ENCODE results near the gene GABBR1. TPM values are rescaled to one million over a fixed set of nuclear protein-coding genes. Genes with fewer than 3 reads are reported as not detected.
"Not testable (repeated sequence)": the region's sequence is repeated elsewhere in the genome, so short reads cannot be mapped to it uniquely, and the experiment has no call there.

GABBR1 gene
- total RNA-seq (2014; rRNA removed; shearing (Covaris generic)), result 2.1 TPM in 2 replicates

DNA sequence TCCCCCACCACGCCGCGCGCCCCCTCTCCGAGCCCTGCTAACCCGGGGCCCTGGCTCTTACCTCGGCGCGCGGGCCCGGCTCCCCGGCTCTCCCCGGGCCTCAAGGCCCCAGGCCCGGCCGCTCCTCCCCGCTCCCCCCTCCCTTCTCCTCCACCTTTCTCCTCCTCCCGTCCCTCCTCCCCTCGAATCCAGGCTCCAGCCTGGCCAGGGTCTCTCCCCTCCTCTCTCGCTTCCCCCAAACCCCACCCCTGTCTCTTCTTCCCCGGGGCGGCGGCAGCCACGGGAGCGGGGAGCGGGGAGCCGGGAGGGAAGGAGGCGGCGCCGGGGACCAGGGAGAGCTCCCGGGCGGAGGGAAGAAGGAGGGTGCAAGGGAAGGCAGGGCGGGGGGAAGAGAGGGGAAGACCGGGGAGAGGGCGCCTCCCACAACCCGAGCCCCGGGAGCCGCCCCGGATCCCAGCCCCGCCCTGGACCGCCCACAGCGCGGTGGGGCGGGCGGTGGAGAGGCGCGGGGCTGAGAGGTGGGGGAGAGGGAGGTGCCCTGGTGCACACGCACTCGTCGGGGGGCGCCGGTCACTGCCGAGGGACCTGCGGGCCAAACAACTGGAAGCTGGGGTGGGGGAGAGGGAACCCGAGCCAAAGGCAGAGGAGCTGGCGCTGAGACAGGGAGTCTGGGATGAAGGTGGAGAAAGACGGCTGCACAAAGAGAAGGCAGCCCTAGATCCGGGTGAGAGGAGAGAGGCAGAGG lies at the start of gene GABBR1:
GABBR1 (minus strand) TSS at position 395 of the 745 bp plus-strand sequence. CDS start 798 bp downstream, outside the sequence.
- DNase-seq (ENCODE audit: low read depth), result peak; percentile 94

DNA sequence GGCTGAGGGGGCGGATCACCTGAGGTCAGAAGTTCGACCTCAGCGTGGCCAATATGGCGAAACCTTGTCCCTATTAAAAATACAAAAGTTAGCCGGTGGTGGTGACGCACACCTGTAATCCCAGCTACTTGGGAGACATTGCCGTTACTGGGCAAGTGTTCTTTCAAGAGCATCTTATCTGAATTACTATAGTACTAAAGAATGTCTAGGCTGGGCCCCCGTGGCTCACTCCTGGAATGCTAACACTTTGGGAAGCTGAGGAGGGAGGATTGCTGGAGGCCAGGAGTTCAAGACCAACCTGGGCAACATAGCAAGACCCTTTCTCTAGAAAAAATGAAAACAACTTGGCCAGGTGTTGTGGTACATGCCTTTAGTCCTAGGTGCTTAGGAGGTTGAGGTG lies 48.8 kb upstream of the GABBR1 start:
- no peak for DNase-seq (ENCODE audit: low read depth)

DNA sequence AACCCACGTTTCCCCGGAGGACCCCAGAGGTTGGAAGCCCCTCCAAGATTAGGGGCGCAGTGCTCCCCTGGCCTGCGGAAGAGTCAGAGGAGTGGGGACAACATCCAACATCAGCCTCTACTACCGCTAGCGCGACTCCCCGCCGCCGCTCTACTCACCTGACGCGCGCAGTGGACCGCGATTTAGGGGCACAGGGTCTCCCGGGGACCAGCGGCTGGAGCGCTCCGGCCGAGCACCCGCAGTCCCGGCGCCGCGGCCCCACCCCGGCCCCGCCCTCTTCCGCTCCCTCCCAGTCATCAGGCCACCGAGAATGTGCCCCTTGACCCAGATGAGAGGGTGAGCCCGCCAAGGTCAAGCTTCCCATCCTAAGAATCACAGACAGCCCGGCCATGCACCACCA lies 47.9 kb upstream of the GABBR1 start, which contains the start of gene ZFP57:
ZFP57 (minus strand) TSS at position 249 of the 400 bp plus-strand sequence. CDS start 4,149 bp downstream, outside the sequence.
- no peak for DNase-seq (ENCODE audit: low read depth)

DNA sequence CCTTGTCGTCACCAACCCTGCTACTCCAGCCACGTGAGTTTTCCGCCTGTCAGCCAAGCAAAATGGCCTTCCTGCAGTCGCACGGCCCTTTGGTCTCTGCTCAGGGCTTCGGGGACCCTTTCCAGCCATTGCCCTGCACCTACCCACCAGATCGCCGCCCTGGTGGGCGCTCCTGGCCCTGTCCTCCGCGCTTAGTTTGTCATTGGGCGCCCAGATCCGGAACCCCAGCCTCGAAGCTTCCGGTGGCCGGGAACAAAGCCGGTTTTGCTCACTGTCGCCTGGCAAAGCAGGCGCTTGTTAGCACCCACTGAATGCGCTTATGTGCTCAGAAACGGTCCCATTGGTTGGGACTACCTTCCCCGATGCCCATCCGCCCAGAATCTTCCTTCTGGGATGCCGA lies 47.4 kb upstream of the GABBR1 start:
- DNase-seq (ENCODE audit: low read depth), result no peak

DNA sequence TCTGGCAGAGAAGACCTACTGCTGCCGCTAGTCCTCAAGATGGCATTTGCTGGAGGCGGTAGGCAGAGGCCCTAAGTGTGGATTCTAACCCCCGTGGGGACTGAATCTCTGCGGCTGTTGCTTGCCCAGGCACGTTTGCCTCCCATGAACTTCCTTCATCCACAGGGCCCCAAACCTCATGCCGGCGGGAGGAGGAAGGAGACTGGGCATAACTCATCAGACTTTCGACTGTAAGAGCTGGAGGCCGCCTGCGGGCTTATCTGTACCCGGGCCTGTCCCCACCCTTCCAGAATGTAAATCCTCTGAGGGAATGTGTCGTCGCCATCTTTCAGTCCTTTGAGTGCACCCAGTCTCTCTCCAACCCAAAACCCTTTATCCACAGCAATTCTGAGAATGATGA lies 47.0 kb upstream of the GABBR1 start:
- no peak for DNase-seq (ENCODE audit: low read depth)

DNA sequence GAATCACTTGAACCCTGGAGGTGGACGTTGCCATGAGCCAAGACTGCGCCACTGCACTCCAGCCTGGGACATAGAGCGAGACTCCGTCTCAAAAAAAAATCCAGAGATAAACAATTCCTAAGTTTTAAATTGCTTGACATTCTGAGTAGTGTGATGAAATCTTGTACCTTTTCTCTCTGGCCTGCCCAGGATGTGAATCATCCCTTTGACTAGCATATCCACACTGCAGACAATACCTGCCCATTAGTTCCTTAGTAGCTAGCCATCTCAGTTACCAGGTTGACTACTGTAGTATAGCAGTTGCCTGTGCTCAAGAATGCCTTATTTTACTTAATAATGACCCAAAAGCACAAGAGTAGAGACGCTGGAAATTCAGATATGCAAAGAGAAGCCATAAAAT lies 45.1 kb upstream of the GABBR1 start:
- peak; percentile 67 for DNase-seq (ENCODE audit: low read depth)

DNA sequence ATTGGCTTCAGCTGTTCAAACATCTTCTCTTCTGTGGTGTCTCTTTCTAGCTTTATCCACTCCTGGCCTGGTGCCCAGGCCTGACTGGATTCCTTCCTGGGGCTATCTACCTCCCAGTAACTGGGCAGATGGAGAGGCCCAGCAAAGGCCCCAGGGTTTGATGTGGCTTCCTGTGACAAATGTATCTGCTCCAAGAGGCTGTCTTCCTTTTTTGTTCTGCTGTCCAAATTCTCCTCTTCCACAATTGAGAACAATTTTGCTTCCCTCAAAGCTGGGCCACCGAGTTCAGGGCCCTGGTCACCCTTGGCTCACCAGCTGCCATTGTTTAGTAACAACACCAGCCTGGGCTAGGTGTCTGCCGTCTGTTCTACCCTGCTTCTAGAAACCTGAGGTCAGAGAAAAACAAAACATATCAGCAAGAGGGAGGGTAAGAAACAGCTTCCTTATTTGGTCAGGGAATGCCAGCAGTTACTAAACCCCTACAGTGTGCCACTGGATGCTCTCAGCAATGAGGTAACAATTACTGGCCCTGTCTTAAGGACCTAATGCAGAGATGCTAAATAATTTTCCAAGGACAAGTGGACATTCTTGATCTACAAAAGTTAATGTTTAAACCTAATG lies 44.1 kb upstream of the GABBR1 start:
- peak; percentile 89 for DNase-seq (ENCODE audit: low read depth)

DNA sequence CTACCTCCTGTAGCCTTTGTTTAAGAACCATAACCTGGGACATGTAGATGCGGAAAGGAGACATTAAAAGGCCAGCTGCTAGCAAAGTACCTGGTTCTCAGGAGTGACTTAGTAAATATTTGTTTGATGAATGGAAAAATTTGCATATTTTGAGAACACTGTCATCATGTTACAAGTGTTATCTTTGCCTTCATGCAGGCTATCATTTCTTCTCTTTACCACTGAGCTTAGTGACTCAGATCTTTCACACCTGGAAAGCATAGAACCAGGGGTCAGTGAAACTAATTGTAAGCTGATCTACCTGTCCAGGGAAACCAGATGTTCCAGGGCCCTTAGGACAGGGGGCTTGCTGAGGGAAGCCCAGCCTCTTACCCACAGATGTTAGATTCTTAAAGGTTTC lies 42.6 kb upstream of the GABBR1 start:
- no peak for DNase-seq (ENCODE audit: low read depth)

DNA sequence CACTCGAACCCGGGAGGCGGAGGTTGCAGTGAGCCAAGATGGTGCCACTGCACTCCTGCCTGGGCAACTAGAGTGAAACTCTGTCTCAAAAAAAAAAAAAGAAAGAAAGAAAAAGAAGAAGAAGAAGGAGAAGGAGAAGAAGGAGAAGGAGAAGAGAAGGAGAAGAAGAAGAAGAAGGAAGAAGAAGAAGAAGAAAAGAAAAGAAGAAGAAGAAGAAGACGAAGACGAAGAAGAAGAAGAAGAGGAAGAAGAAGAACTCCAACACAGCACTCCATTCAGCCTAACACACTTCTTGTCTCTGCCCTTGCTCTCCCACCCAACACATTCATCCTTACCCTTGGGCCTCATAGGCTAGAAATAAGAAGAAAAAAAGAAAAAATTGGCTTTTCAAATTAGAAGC lies 41.0 kb upstream of the GABBR1 start:
- DNase-seq (ENCODE audit: low read depth), result no peak

DNA sequence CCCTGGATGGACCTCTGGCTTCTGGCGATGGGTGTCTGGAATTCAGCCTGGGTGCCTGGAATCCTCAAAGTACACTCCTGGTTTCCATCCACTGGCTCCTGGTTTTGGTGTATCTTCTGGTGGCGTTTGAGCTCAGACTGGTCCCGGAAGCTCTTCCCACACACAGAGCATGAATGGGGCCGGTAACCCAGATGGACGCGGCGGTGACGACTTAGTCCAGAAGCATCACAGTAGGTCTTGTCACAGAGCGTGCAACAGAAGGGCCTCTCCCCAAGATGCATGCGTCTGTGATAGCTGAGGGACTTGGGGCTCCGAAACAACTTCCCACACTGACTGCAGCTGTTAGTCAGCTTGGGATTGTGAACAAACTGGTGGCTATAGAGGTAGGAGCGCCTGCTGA lies 40.2 kb upstream of the GABBR1 start:
- DNase-seq (ENCODE audit: low read depth), result no peak

DNA sequence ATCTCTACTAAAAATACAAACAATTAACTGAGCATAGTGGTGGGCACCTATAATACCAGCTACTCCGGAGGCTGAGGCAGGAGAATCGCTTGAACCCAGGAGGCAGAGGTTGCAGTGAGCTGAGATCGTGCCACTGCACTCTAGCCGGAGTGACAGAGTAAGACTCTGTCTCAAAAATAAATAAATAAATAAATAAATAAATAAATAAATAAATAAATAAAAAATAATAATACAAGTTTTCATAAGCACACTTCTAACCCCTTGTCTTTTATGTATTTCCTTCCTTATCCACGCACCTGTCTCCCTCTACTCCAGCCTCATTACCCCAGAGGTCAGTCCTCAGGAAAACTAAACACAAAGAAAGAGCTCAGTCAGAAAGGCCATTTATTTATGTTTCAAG lies 39.1 kb upstream of the GABBR1 start:
- DNase-seq (ENCODE audit: low read depth), result not testable (repeated sequence)

DNA sequence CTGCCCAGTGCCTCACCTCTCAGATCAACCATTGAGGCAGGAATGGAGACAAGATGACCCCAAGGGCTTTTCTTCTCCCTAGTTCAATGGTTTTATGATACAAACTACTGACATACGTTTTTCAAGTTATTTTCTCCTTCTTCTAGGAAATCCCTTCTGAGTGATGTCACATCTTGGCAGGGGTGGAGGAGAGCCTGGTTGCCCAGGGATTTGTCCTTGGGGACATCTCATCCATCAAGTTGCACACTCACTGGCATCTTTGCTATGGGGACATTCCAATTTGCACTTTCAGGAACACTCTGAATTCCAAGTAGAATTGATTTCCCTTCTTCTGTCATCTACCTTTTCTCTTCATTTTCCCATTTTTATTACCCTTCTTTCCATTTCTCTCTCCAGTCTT lies 38.0 kb upstream of the GABBR1 start:
- DNase-seq (ENCODE audit: low read depth), result no peak

DNA sequence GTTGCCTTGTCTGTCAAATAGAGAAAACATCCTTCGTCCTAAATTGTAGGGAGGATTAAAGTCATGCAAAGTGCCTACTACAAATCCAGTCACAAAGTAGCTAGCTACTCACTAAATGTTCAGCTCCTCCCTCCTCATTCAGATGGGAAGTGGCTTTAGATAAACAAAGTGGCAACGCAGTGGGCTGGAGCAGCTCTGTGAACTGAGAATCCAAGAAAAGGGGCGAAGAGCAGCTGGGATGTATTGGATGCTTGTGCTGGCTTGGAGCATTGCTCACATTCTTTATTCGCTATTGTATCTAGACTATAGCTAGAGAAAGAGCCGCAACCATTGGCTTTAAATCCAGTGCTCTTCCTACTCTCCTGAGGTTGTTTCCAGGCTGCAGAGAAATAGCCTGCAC lies 34.2 kb upstream of the GABBR1 start:
- no peak for DNase-seq (ENCODE audit: low read depth)

DNA sequence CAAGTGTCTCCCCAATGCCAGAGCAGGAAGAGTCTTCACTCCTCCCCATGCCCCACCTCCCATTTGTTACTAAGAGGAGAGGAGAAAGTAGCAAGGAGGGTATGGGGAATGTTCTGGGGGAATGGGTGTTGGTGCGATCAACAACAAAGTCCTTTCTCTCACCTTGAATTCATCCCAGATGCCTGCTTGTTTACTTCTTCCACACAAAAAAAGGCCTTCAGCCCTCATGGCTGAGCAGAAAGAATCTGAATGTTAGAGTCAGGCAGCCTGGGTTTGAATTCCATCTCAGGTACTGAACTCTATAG lies 33.8 kb upstream of the GABBR1 start:
- DNase-seq (ENCODE audit: low read depth), result no peak

DNA sequence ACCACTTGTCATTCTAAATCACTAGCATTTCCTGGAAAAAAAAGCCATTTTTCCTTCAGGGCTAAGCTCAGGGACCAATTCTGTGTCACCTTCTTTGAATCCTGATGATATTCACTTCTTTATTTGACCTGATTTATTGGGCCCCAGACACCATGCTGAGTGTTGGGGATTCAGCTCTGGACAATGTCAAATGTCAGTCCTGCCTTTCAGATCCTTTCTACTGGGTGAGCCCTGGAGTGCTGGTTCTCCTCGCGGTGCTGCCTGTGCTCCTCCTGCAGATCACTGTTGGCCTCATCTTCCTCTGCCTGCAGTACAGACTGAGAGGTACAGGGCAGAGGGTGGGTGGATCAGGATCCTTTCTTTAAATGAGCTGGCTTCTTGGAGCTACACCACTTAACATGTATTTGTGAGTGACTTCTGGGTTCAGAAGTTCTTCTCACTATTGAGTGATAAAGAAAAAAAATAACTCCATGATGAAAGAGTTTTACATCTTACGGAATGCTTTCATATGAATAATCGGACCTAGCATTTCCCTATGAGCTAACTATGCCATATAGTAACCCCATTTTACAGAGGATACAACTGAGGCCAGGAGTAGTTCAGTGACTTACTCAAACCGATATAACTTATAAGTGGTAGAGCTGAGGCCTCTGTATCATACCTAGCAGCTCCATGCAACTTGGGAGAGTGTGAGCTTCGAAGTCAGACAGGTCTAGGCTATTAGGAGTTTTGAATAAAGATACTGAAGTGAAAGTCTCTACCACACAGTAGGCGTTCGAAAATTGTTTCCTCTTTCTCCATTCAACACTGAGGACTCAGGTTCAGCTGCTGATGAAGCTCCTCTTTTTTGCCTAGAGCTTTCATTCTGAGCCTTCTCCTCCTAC lies 33.2 kb upstream of the GABBR1 start:
- no peak for DNase-seq (ENCODE audit: low read depth)

DNA sequence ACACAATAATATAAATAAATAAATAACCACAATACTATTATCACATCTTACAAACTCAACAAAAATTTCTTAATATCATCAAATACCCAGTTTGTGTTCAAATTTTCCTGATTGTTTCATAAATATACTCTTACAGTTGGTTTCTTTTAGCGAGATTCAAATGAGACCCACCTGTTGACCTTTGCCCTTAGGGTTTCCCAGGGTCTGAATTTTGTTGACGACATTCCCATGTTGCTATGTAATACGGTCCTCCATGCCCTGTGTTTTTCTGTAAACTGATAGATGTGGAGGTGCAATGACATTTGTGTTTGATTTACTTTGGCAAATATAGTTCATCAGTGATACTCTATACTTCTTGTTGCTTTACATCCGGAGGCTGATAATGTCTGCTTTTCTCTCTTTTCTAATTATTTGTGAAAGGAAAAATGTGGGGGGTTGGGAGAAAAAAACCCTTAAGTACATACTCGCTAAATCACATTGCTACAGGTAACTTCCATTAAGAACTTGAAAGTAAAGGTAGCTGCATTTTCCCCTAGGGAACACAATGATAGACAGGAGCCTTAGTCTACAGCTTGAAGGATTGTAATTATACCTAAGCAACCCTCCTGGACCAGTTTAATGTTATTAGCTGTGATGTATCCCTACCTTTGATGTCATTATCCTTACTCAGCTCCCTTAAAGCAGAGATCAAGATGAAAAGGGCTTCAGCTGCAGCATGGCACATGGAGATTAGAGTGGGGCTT lies 30.5 kb upstream of the GABBR1 start:
- no peak for DNase-seq (ENCODE audit: low read depth)

DNA sequence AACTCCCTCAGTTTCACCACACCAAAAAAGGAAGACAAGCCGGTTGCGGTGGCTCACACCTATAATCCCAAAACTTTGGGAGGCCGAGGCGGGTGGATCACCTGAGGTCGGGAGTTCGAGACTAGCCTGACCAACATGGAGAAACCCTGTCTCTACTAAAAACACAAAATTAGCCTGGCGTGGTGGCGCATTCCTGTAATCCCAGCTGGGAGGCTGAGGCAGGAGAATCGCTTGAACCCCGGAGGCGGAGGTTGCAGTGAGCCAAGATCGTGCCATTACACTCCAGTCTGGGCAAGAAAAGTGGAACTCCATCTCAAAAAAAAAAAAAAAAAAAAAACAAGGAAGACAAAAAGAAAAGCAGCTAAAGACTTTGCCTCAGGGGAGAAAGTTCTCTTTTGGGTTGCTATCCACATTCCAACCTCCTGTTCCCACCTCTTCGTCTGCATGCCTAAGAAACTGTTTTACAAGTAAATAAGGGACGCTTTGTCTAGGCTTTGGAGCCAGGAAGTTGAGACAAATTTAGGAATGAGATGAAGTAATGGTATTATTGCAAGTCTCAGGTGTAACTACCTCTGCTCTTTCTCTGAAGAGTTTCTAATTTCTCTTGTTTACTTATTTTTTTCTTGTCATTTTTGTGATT lies 28.6 kb upstream of the GABBR1 start:
- DNase-seq (ENCODE audit: low read depth), result peak; percentile 84

DNA sequence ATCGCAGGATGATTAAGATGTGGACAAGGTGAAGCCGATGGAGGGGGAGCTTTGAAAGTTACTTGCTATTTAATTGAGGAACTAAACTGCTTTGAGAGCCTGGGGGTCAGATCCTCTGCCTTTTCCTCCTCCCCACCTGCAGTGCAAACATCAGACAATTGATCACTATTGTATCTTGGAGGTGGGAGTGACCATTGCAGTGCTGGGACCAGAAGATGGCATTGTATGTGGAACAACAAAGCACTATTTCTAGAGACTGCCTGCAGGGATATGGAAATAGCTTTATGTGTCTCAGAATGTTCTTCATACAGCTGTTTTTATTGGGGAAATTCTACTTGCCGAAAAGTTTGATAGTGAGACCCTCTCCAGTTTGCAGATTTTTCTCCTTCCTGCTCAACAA lies 28.1 kb upstream of the GABBR1 start:
- DNase-seq (ENCODE audit: low read depth), result no peak

DNA sequence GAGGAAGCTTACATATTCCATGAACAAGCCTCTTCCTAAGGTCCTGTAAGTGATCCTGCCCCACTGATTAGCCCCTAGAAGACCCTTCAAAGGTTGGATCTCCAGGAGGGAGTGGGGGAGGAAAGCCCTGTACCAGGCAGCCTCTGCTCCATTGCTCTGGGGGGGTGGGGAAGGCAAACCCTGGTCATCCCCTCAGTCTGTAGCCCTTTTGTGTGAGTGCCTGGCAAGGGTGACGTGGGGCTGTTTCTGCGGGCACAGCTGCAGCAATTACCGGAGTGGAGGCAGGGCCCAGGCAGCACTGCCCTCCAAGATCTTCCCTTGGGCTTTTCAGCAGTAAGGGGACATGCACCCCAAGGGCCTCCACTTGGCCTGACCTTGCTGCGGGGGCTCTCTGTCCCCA lies 23.8 kb upstream of the GABBR1 start, which contains the start of gene MOG:
MOG (plus strand) TSS at position 295 of the 400 bp plus-strand sequence. CDS start 118 bp downstream, outside the sequence.
- no peak for DNase-seq (ENCODE audit: low read depth)

DNA sequence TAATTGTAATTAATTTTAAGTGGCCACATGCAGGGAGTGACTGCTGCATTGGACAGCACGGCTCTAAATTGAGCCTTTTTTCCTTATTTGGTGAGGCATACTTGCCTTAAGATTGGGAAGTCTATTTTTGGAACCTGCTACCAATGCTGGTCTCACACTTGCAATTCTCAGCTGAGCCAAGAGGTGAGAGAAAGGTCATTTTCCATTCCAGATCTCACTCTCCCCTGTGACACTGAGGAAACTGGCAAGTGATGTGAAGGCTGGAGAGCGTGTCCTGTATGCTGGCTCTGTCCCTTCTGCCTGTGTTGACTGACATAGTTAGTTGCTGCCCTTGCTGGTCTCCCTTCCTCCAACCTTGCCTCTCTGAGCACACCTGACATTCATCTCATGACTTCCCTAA lies 23.2 kb upstream of the GABBR1 start:
- DNase-seq (ENCODE audit: low read depth), result no peak

DNA sequence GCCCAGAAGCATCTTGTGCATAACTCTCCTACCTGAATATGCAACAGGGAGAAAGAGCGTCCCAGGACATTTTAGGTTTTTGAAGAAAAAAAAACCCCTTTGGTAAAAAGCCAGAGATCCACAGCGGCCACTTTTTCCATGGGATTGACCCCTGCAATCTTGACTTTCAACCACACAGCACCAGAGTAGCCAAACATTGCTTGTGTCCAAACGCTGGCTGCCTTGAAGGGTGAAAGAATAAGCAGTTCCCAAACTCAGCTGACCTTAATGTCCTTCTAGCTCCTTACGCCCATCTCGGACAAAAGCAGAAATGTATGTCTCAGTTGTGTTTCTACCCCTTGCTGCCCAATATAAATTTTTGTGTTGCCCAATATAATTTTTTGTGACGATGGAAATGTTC lies 22.7 kb upstream of the GABBR1 start:
- DNase-seq (ENCODE audit: low read depth), result no peak

All from M059J (cell line).